Stimulated activated memory B cell treated with anti-CD40 and anti-IgM and Interleukin-4, amounts not matched to agents 10 μg/mL and 1 μg/mL and 100 μg/mL, for 72 hours (primary cell): ENCODE results near the gene AHSP.
"Not testable (repeated sequence)": the region's sequence is repeated elsewhere in the genome, so short reads cannot be mapped to it uniquely, and the experiment has no call there.

Source experiments
- ATAC-seq: fragments of 150-1000 bp; cut with Tn5 transposase; 2 replicates; pipeline ENCODE4 v1.10.0; 2021
- H3K27ac Mint-ChIP-seq: one replicate; pipeline ENCODE4 v1.8.0; 2022; ENCODE audit warnings: mild to moderate bottlenecking, mixed read lengths
- H3K27me3 Mint-ChIP-seq: one replicate; pipeline ENCODE4 v1.8.0; 2022; ENCODE audit warnings: mixed read lengths
- H3K36me3 Mint-ChIP-seq: one replicate; pipeline ENCODE4 v1.8.0; 2022; ENCODE audit warnings: mixed read lengths
- H3K4me1 Mint-ChIP-seq: one replicate; pipeline ENCODE4 v1.8.0; 2022; ENCODE audit warnings: mixed read lengths
- H3K4me3 Mint-ChIP-seq: one replicate; pipeline ENCODE4 v1.8.0; 2022; ENCODE audit warnings: mild to moderate bottlenecking, moderate library complexity, mixed read lengths
- H3K9me3 Mint-ChIP-seq: one replicate; pipeline ENCODE4 v1.8.0; 2022; ENCODE audit warnings: mixed read lengths

AHSP gene

DNA sequence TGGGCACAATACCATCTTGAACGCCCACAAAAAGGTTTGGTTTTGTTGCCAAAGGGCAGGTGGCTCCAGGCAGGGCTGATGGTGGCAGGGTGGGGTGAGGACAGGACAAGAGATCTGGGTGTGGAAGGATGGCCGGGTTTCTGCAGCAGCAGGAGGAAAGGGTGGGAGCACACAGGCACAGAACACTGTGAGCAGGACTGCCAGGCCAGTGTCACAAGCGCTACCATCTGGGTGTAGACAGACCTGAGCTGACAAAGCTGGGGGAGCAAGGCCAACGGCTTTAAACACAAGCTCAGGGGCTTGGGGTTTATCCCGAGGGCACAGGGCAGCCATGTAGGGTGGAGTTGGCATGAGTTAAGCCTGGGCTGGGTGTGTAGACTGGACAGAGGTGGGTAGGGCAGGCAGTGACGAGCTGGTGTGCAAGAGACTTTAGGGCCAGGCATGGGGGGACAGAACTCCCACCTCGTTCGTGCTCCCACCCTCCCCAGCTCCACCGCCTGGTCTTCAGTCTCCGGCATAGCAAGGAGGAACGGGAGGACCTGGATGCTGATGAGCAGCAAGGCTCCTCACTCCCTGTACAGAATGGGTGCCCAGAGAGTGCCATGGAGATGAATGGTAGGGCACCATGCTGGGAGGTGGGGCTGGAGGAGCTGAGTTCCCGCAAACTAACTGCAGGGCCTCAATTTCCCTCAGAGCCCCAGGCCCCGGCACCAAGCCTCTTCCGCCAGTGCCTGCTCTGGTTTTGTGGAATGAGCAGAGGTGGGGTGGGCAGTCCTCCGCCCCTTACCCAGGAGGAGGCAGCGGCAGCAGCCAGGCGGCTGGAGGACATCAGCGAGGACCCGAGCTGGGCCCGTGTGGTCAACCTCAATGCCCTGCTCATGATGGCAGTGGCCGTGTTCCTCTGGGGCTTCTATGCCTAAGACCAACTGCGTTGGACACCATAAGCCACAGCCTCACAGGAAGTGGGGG, 37.8 kb upstream of the AHSP start:
- no peak for ATAC-seq
- no peak overlapping the region for H3K4me3 Mint-ChIP-seq
- H3K4me1 Mint-ChIP-seq: peaks cover 9% of the 10 kb centered on the region
- H3K36me3 Mint-ChIP-seq: peaks cover 34% of the 10 kb centered on the region
- no peaks in the 10 kb centered on the region for H3K9me3 Mint-ChIP-seq
- peaks cover 14% of the 10 kb centered on the region for H3K27me3 Mint-ChIP-seq
- no peak overlapping the region for H3K27ac Mint-ChIP-seq

DNA sequence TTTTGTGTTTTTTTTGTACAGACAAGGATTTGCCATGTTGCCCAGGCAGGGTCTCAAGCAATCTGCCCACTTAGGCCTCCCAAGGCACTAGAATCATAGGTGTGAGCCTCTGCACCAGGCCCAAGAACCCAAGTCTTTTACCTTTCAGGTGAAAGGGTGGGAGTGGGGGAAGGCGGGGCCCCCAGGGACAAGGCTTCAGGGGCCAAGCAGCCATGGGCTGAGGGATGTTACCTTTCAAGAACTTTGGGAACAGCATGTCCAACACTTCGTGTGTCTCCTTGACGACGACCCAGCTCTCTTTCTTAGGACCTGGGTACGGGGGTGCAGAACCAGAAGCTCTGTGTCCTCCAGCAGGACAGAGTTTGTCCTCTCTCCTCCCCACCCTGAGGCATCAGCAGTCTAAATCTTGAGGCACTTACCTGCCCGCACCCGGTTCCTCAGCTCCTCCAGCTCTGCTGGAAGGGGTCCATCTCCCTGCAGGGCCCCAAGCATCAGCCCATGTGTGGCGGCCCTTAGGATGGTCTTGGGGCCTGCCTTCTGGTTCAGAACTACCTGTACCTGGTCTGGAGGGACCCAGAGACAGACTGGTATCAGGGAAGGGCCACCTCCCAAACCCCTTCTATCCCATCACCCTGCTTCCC, 35.8 kb upstream of the AHSP start:
- no peak for ATAC-seq
- peaks cover 39% of the 10 kb centered on the region for H3K36me3 Mint-ChIP-seq
- peaks cover 9% of the 10 kb centered on the region for H3K4me1 Mint-ChIP-seq
- H3K4me3 Mint-ChIP-seq: no peak overlapping the region
- H3K27ac Mint-ChIP-seq: no peak overlapping the region
- no peaks in the 10 kb centered on the region for H3K27me3 Mint-ChIP-seq
- no peaks in the 10 kb centered on the region for H3K9me3 Mint-ChIP-seq

DNA sequence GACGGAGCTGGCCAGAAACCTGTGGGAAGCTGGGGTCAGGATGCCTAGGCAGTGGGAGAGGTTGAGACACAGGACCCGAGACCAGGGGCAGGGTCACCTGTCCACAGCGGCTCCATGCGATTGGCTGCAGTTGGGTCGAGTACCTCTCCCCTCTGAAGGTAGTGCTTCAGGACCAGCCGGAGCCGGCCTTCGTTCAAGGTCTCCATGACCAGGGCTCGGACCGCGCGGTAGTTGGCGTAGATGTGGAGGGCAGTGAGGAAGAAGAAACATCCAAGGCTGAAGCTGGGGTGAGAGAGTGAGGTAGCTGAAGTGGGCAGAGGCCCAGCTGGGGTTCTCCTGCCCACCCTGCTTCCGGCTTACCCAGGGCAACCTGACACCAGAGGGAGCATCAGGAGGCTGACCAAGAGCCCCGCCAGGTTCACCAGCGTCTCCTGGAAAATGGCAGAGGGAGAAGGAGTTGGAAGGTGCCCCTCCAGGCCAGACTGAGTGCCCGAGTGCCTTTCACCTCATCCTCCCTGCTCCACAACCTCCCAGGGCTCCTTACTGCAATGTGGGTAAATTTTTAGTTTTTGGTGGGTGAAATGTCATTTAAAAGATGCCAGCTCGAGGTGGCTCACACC, 34.1 kb upstream of the AHSP start:
- H3K27ac Mint-ChIP-seq: no peak overlapping the region
- H3K4me1 Mint-ChIP-seq: no peaks in the 10 kb centered on the region
- peaks cover 52% of the 10 kb centered on the region for H3K36me3 Mint-ChIP-seq
- H3K4me3 Mint-ChIP-seq: no peak overlapping the region
- H3K9me3 Mint-ChIP-seq: no peaks in the 10 kb centered on the region
- H3K27me3 Mint-ChIP-seq: no peaks in the 10 kb centered on the region
- no peak for ATAC-seq

DNA sequence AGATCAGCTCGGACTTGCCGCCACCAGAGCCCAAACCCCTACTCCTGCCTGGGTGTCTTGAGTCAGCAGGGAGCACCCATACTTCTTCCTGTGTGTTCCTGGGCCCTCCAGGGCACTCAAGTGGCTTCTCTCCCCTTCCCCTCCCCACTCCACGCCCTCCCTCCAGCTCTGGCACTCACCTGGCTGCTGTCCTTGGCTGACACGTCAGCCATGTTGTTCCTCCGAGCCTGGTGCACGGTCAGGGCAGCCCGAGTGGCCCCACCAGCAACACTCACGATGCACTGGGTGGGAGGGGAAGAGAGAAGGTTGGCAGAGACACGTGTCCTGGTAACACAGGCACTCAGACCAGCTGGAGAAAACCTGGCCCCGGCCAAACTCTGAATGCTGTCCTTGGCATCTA, 31.0 kb upstream of the AHSP start:
- no peak overlapping the region for H3K27ac Mint-ChIP-seq
- H3K9me3 Mint-ChIP-seq: no peaks in the 10 kb centered on the region
- no peak overlapping the region for H3K4me3 Mint-ChIP-seq
- no peak for ATAC-seq
- peaks cover 53% of the 10 kb centered on the region for H3K36me3 Mint-ChIP-seq
- H3K27me3 Mint-ChIP-seq: no peaks in the 10 kb centered on the region
- no peaks in the 10 kb centered on the region for H3K4me1 Mint-ChIP-seq

DNA sequence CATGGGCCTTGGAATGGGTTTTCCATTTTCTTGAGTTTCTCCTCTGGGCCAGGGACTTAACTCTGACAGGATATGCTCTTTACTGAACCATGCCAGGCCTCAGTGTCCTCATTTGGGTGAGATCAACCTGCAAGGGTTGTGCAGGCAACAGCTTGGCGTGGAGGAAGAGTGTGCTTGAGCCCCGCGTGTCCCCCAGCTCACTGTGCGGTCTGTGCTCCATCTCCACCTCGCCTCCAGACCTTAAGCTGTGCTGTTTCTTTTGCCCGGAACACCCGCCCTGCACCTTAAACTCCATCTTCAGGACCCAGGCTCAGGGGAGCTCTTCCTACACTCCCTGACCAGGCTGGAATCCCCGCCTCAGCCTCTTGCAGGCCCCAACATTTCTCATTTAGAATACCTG, 29.2 kb upstream of the AHSP start:
- no peak overlapping the region for H3K27ac Mint-ChIP-seq
- ATAC-seq: no peak
- peaks cover 37% of the 10 kb centered on the region for H3K36me3 Mint-ChIP-seq

DNA sequence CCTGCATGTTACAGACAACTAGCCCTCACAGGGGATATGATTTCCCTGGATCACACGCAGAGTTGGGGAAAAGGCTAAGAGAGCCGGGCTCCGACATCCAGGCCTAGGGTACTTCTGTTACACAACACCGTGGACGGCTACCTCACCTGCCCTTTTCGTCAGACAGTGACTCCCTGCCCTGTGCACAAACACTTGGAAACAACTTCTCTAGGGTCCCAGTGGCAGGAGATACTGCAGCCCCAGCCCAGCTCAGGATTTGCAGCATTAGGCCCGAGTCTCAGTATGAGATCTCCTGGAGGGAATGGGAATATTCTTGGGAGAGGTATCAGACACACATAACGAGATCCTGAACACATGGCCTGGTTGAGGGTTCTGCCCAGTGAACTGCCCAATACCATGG, 27.8 kb upstream of the AHSP start:
- Mint-ChIP-seq H3K9me3 (no peaks in the 10 kb centered on the region), H3K36me3 (peaks cover 32% of the 10 kb centered on the region), H3K4me1 (peaks cover under 1% of the 10 kb centered on the region), H3K27me3 (no peaks in the 10 kb centered on the region), H3K27ac (no peak overlapping the region), H3K4me3 (no peak overlapping the region)
- ATAC-seq: no peak

More for the DNA sequence above, 29.2 kb upstream of the AHSP start:
- Mint-ChIP-seq H3K4me1 (no peaks in the 10 kb centered on the region), H3K9me3 (no peaks in the 10 kb centered on the region), H3K4me3 (no peak overlapping the region), H3K27me3 (no peaks in the 10 kb centered on the region)

DNA sequence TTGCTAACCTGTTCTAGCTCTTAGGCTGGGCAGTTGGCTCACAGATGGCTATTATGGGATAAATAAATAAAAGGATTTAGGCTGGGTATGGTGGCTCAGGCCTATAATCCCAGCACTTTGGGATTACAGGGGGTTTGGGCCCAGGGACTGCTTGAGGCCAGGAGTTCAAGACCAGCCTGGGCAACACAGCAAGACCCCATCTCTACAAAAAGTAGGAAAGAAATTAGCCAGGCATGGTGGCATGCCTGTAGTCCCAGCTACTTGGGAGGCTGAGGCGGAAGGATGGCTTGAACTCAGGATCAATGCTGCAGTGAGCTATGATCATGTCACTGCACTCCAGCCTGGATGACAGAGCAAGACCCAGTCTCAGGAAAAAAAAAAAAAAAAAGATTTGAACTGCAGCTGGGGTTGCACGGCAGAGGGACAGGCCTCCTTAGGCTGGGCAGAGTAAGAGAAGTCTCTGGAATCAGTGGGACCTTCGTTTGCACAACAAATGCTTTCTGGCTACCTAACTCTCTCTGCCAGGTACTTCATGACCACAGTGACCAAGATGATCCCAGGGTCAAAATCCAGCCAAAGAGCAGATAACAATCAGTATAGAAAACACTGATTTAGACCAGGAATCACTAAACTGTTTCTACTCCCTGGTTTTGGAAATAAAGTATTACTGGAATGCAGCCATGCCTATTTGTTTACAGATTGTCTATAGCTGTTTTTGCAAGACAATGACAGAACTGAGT, 26.3 kb upstream of the AHSP start:
- ATAC-seq: no peak
- no peak overlapping the region for H3K4me3 Mint-ChIP-seq
- no peaks in the 10 kb centered on the region for H3K27me3 Mint-ChIP-seq
- H3K4me1 Mint-ChIP-seq: peaks cover 12% of the 10 kb centered on the region
- H3K9me3 Mint-ChIP-seq: no peaks in the 10 kb centered on the region
- peaks cover 33% of the 10 kb centered on the region for H3K36me3 Mint-ChIP-seq
- no peak overlapping the region for H3K27ac Mint-ChIP-seq

DNA sequence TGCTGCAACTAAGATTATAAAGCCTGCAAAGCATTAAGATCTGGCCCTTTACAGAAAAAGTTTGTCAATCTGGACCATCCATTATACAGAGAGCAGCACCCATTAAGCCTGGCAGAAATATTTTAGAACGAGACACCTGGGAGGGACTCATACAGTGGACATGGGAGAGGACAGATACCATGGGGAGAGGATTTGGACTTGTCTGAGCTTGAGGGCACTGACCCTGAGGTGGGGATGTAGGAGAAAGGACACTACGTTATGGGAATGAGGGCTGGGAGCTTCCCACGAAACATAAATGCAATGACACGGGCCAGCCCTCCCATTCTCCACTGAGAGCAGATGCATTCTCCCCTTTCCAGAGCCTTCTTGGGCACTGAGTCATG, 25.7 kb upstream of the AHSP start:
- H3K36me3 Mint-ChIP-seq: peaks cover 32% of the 10 kb centered on the region
- H3K4me3 Mint-ChIP-seq: no peak overlapping the region
- no peak for ATAC-seq
- H3K27me3 Mint-ChIP-seq: no peaks in the 10 kb centered on the region
- no peak overlapping the region for H3K27ac Mint-ChIP-seq
- H3K4me1 Mint-ChIP-seq: peaks cover 14% of the 10 kb centered on the region
- H3K9me3 Mint-ChIP-seq: no peaks in the 10 kb centered on the region

DNA sequence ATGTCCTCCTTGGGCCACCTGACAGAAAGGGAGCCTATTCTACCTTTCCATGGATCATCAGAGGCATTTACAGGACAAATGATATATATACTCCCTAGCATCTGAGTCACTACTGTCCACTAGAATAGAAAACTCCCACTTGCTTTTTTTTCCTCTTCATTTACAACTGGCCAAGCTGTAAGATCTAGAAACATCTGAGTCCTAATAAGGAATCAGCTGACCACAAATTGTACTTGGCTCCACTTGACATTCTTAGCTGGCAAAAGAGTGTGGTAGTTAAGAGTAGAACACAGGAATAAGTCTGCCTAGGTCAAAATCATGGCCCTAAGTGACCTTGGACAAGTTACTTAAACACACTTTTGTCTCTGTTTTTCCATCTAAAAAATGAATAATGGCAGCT, 24.7 kb upstream of the AHSP start:
- H3K4me3 Mint-ChIP-seq: no peak overlapping the region
- no peak for ATAC-seq
- H3K4me1 Mint-ChIP-seq: peaks cover 22% of the 10 kb centered on the region
- H3K9me3 Mint-ChIP-seq: no peaks in the 10 kb centered on the region
- no peaks in the 10 kb centered on the region for H3K27me3 Mint-ChIP-seq
- H3K27ac Mint-ChIP-seq: no peak overlapping the region
- H3K36me3 Mint-ChIP-seq: peaks cover 22% of the 10 kb centered on the region

DNA sequence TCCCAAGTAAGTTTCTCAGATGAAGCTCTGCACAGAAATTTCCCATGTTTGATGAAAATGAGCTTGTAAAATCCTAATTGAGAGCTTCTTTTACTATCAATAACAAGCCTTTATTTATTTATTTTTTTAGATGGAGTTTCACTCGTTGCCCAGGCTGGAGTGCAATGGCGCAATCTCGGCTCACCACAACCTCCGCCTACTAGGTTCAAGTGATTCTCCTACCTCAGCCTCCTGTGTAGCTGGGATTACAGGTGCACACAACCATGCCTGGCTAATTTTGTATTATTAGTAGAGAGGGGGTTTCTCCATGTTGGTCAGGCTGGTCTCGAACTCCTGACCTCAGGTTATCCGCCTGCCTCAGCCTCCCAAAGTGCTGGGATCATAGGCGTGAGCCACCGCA, 24.1 kb upstream of the AHSP start:
- not testable (repeated sequence) for H3K27me3 Mint-ChIP-seq, ATAC-seq, H3K4me3 Mint-ChIP-seq, H3K27ac Mint-ChIP-seq, H3K9me3 Mint-ChIP-seq
- Mint-ChIP-seq H3K4me1 (peaks cover 22% of the 10 kb centered on the region), H3K36me3 (peaks cover 21% of the 10 kb centered on the region)

DNA sequence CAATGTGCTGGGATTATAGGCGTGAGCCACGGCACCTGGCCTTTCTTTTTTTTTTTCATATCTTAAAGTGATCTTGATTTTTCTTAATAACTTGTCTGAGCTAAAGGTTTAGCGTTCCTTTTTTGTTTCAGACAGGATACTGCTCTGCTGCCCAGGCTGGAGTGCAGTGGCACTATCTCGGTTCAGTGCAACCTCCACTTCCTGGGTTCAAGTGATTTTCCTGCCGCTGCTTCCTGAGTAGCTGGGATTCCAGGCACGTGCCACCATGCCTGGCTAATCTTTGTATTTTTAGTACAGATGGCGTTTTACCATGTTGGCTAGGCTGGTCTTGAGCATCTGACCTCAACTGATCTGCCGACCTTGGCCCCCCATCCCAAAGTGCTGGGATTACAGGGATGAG, 23.5 kb upstream of the AHSP start:
- no peaks in the 10 kb centered on the region for H3K27me3 Mint-ChIP-seq
- peaks cover 19% of the 10 kb centered on the region for H3K36me3 Mint-ChIP-seq
- no peak overlapping the region for H3K27ac Mint-ChIP-seq
- H3K4me3 Mint-ChIP-seq: no peak overlapping the region
- no peaks in the 10 kb centered on the region for H3K9me3 Mint-ChIP-seq
- H3K4me1 Mint-ChIP-seq: peaks cover 28% of the 10 kb centered on the region
- ATAC-seq: no peak

DNA sequence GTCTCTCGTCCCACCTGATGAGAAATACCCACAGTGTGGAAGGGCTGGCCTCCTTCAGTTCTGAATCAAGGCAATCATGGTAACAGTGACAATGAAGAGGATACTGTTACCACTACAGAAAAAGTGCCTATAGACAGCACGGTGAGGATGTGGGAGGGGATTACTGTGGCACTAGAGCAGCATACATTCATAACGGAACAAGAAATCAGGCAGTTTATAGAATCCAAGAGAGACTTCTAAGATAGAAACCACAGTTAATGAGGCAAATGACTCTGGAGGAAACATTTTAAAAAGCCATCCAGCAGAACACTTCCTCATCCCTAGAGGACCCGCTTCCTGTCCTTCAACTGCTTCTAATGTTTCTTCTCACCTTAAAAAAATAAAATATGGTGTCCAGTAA, 22.2 kb upstream of the AHSP start:
- H3K36me3 Mint-ChIP-seq: peaks cover 8% of the 10 kb centered on the region
- ATAC-seq: peak; percentile 71
- peak overlapping the region; percentile 43 for H3K4me3 Mint-ChIP-seq
- no peaks in the 10 kb centered on the region for H3K9me3 Mint-ChIP-seq
- H3K27ac Mint-ChIP-seq: peak overlapping the region; percentile 65
- no peaks in the 10 kb centered on the region for H3K27me3 Mint-ChIP-seq
- H3K4me1 Mint-ChIP-seq: peaks cover 41% of the 10 kb centered on the region

DNA sequence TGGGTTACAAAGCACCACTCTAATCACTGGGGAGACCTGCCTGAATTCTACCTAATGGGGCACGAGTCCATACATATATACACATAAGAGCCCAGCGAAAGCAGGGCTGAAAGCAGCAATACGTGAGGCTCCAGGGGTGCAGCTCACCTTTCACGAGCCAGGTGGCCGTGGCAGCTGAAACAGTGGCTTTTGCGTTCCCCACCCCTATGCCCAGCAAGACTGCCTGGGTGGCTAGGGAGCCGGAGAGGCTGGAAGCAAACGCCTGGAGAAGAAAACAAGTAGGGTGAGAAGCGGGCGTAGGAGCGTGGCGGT, 20.1 kb upstream of the AHSP start:
- peaks cover 44% of the 10 kb centered on the region for H3K4me1 Mint-ChIP-seq
- H3K27me3 Mint-ChIP-seq: no peaks in the 10 kb centered on the region
- H3K27ac Mint-ChIP-seq: peak overlapping the region; percentile 97
- H3K36me3 Mint-ChIP-seq: peaks cover 6% of the 10 kb centered on the region
- ATAC-seq: no peak
- H3K4me3 Mint-ChIP-seq: peak overlapping the region; percentile 87
- no peaks in the 10 kb centered on the region for H3K9me3 Mint-ChIP-seq

DNA sequence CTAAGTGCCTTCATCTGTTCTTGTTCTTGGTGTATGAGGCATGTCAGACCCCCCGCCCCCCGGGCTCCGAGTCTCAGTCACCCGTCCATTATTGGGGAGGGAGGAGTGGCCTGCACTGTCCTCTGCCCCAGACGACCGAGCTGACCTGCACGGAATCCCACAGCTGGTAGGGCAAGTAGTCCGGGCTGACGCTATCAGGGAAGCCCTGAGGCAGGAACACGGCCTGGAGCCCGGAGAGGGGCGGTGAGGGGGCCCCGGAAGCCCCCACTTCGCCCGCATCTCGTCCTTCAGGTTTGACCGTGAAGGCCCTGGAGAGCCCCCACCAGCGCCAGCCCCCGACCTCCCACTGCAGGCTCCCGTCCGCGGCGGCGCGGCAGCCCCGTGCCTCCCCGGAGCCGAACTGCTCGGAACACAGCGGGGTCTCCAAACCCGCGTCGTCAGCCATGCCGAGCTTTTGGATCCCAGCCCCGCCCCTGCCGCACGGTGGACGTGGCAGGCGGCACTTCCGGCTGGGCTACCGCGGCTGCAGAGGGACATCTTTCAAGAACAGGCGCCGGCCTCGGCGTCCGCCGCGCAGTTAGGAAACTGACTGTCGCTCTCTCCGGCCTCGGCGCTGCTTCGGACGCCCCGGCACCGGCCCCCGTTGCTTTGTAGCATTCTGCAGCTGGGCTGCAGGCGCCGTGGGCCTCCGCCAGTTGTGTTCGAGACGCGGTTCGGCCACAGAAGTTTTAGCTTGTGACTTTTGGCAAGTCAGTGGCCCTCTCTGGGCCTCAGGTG, 19.6 kb upstream of the AHSP start, which contains the start of gene RUSF1:
RUSF1 (minus strand) TSS at position 463 of the 777 bp plus-strand sequence; CDS start at position 445, 18 bp downstream.
- Mint-ChIP-seq H3K27me3 (no peaks in the 10 kb centered on the region), H3K27ac (peak within 1 kb of the TSS; percentile 97), H3K36me3 (peaks cover 6% of the 10 kb centered on the region), H3K9me3 (no peaks in the 10 kb centered on the region), H3K4me1 (peaks cover 44% of the 10 kb centered on the region), H3K4me3 (peak within 1 kb of the TSS; percentile 87)
- peak; percentile 95 for ATAC-seq
